ENCODE results near the gene SPAG4.

SPAG4 gene

DNA sequence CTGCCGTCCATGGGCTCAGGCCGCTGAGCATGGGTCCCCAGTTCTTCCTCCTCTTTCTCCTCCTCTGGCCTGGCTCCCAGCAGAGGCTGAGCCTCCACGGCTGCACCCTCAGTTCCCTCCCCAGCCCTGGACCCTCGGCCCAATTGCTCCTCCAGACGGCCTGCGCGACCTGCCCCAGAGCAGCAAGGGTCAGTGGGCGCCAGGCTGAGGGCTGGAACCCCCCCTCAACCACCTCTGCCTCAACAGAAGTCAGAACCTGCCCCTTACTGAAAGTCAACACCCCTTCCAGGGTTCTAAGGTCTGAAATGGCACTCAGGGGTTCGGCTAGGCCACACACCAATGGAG lies 15.9 kb upstream of the SPAG4 start:
- no peak for DNase-seq

DNA sequence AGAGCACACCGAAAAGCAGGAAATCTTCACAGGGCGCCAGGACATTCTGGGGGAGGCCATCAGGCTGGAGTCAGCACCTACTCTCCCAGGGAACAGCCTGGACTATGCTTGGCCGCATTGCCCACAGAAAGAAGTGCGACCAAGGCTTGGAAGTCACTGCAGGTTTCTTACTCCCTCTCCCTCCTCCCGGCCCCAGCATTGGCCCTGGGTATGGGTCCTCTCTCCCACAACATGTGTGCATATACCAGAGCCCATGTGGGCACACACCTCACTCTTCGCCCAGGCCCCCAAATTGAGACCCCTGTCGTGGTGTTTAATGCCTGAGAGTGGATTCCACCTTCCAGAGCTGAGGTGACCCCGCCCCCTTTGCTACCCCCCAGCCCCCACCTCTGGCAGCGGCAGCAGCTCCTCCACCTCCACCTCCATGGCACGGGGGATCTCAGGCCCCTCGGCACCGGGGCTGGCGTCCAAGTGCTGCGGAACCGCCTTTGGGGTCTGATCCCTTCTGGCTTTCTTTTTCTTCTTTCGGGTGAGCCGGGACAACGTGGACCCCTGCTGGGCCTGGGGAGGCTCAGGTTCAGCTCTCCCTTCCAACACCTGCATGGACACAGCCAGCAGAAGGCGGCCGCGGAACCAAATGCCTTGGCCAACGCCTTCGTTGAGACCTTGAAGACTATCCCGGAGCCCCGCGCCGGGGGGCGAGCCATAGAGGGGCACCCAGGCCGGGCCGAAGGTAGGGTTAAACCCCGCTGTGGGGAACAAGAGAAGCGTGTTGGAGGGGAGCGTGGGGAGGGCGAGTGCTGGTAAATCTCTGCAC lies 15.2 kb upstream of the SPAG4 start:
- no peak for DNase-seq

DNA sequence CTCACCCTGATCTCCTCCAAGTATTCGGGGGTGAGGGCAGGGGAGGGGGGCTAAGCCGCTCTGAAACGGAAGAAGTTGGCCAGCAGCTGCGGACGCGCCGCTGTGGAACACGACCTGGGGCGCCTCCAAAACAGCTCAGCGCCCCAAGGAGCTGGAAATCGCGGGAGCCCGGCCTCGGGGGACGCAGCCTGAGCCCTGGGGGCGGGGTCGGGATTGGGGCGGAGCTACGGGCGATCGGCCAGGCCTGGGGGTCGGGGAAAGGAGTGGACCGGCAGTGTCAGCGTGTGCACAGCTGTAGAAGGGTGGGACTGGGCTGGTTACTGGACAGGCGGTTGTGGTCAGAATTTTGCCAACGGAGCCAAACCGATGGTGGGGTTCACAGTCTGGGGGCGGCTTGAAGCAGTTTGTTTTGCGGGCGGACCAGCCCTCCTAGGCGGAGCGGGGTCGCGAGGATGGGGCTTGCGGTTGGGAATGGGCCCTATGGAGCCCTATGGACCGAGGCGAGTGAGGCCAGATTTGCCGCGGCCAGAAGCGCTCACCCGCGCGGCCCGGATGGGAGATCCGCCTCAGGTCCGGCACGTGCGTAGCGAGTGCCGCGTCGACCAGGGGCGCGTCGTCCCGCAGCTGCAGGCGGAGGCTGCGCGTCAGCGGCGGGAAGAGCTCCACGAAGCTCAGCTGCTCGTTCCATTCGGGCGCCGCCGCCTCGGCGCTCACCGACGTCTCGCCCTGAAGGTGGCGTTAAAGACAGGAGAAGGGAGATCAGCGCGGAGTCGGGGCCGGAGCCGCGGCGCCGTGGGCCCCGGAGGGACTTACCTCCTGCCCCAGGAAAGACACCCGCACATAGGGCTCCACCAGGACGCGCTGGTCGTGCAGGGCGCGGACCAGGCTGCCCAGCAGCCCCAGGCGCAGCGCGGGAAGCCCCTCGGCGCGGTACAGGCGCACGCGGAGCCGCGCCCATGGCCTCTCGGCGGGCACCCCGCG lies 14.3 kb upstream of the SPAG4 start:
- peak; percentile 84 for DNase-seq

DNA sequence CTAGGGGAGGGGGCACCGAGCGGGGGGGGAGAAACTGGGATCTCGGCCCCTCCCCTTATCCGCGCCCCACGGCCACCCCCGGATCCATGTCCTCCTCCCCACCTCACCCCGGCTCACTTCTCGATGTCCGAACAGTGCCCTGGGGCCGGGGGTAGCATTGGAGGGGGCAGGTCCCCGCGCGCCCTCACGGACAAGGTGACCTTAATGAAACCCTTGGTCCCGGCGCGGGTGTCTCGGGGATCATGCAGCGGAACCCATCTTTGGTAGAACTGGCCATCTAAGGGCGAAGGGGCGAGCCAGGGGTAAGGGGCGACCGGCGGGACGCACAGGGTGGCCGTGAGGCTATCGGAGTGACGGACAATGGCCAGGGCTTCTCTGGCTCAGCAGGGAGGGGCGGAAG lies 13.6 kb upstream of the SPAG4 start:
- DNase-seq: no peak

DNA sequence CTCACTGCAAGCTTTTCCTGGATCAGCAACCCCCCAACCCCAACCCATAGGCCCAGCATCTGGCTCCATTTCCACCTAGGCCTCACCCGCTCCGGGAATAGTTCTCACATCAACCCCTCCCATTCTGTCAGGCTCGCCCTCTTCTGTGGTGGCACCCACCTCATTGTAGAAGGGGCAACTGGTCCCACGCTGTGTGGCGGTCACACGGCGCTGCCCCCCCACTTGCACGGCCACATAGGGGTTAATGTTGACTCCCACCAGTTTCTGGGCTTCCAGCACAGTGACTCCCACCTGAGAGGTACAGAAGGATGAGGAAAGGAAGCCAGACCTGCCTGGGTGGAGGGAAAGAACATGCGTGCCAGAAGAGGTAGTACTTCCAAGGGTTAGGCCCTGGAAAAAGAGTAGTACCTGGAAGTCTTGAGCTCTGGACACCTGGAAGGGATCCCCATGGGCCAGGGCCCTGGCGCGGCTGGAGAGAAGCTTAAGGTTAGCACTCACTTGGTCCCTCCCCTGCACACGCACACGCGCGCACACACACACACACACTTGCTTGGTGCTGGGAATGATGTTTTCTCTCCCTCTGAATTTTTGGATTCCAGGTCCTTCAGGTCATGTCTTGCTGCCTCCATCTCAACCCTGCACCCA lies 12.7 kb upstream of the SPAG4 start:
- no peak for DNase-seq

DNA sequence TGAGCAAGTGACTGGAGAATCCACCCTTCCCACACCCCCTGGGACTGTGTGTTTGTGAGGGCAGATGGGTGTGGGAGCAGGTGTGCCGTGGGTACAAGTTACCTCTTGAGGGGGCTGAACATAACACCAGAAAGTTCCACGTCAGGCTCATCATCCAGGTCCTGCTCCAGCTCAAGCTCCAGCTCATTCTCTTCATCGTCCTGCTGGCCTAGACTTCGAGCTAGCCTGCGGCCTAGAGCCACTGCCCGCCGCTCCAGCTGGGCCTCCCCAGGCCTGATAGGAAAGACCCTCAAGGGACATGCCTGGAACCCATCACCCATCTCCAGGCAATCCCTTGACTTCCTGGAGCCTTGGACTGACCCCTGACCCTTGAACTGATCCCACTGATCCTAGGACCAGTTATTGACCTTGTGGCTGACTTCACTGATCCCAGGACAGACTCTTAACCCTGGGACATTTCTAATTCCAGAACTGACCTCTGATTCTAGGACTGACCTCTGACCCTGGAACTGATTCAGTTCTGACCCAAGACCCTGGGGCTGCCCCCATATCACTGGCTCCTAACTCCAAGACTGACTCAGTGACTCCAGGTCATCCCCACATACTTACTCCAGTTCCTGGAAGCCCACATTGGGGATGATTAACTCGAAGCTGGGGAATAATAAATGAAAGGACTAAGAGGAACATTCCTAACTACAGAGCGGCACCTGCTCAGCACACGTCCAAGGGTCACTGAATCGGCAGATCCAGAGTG lies 11.8 kb upstream of the SPAG4 start:
- DNase-seq: no peak

DNA sequence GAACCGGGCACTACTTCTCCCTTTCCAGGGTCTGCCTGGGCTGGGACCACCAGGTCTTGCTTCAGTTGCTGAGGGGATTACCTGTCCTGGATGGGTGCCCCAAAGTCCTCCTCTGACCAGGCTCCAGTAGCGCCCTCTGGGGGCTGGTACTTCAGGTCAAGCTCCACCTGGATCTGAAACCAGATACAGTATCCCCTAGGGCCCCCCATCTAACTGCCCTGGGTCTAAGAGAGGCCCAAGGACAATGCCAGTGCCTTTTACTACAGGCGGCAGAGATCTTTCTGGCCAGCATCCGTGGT lies 11.2 kb upstream of the SPAG4 start:
- DNase-seq: peak; percentile 13

DNA sequence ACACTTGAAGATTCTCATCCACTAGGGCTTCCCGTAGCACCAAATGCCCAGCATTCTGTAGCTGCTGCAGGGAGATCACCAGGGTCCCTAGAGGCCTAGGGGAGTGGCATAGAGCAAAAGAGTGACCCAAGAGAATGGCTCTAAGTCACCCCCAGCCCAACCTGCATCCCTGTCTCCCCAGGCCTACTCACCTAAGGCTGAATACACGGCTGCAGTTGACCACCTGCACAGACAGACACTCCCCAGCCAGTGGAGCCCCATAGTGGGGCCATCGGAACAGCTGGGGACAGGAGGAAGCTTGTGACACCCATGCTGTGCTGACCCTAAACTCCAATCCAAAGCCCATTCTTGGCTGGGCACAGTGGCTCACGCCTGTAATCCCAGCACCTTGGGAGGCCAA lies 9.5 kb upstream of the SPAG4 start:
- DNase-seq: no peak

DNA sequence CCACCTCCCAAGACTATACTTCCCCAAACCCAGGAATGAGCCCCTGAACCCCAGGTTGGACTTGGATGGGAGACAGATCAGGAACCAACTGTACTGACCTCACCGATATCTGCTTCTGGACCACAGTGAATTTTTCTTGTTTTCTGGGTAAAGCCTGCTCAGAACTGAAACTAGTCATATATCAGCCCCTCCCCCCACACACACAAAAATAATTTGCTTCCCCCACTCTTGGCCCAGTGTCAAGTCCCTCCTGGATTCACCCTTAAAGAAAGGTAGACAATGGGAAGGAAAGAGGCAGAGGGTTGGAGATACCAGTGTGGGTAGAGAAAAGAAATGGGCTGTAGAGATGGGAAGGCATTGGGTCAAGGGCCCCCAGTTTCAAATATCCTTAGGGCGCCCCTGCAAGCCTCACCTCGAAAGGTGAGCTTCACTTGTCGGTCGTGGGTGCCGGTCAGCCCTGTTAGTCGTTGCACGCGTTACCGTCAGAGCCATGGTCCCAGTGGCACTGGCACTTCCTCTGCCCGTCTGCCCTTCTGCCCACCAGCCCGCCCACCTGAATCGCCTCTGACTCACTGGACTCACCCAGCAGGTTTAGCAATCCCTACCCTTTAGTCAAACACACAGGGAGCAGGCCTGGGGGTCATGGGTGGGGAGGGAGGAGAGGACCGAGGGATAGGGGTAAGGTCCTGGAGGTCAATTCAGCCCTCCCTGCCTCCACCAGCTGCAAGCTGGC lies 8.5 kb upstream of the SPAG4 start:
- no peak for DNase-seq

DNA sequence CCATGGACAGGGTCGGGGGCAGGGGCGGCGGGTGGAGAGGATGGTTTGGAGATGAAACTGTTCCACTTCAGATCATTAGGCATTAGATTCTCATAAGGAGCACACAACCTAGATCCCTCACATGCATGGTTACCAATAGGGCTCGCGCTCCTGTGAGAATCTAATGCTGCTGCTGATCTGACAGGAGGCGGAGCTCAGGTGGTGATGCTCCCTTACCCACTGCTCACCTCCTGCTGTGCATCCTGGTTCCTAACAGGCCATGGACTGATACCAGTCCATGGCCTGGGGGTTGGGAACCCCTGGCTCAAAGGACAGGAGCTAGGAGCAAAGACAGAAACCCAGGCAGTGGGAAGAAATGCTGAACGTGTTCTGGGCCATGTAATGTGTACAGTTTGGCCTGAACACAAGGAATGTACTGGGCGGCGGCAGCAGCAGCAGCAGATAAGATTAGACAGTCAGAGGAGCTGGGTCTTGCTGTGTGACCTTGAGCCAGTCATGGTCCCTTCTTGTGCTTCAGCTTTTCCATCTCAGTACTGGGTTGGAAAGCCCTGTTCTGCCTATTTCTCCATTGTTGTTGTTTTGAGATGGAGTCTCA lies 4.7 kb upstream of the SPAG4 start:
- DNase-seq: no peak

DNA sequence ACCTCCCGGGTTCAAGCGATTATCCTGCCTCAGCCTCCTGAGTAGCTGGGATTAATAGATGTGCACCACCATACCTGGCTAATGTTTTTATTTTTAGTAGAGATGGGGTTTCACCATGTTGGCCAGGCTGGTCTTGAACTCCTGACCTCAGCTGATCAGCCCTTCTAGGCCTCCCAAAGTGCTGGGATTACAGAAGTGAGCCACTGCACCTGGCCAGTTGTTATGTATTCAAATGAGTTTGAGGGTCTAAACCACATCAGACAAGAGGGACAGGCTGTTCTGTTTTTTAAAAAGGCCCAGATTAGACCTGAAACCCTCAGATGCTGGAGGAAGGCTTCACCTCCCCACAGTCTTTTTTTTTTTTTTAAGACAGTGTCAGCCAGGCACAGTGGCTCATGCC lies 4.1 kb upstream of the SPAG4 start:
- DNase-seq: no peak

DNA sequence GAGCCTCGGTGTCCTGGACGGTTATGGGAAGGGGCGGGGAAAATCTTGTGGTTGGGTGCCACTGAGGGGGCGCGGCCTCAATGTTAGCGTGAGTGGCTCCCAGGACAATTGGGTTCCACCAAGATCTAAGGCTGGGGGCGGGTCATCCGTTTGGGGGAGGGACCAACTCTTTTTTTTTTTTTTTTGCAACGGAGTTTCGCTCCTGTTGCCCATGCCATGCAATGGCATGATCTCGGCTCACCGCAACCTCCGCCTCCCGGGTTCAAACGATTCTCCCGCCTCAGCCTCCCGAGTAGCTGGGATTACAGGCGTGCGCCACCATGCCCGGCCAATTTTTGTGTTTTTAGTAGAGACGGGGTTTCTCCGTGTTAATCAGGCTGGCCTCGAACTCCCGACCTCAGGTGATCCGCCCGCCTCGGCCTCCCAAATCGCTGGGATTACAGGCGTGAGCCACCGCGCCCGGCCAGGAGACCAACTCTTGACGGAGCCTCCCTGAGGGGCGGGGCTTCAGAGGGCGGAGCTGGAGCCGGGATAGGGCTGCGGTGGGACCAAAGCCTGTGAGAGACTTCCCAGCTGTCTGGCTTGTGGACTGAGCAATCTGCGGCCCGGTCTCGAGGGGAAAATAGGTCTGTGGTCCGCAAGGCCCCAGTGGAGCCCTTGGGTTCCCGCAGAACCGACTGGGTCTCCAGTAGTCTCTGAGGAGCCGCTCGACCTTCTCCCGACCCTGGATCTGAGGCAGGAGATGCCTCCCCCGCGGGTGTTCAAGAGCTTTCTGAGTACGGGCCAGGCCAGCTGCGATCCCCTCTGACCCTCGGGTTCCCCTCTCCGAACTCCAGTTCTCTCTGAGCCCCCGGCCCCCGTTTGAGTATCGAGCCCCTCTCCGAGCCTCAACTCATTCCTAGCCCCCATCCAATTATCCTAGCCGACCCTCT lies 1.1 kb downstream of the SPAG4 start:
- DNase-seq: peak; percentile 66

DNA sequence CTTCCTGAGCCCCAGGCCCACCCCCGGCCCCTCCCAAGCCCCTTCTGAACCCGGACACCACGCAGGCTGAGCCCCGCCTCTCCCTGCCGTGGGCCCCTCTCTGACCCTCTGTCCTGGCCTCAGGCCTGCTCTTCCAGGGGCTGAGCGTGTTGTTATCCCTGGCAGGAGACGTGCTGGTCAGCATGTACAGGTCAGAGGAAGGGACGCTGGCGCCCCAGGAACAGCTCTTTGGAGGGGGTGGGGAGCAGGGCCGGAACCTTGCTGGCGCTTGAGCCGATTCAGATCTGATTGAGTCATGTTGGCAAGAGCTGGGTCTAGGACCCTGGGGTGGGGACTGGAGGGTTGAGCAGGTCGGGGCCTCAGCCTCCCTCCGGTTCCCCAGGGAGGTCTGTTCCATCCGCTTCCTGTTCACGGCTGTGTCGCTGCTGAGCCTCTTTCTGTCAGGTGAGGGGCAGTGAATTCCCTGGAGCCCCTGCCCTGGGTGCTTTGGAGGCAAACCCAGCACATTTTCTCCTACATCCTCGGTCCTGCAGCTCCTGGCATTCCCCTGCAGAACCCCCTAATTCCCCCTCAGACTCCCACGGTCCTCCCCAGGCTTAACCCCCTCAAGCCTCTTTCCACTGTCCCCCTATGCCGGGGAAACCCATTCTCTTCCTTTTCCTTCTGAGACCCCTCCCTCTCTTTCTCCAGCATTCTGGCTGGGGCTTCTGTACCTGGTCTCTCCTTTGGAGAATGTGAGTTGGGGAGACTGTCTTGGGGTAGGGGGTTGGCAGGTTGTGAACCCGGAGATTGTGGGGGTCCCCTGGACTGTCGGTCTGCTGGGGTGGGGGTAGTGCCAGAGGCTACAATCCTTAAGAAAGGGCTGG lies 2.0 kb downstream of the SPAG4 start:
- peak; percentile 65 for DNase-seq

DNA sequence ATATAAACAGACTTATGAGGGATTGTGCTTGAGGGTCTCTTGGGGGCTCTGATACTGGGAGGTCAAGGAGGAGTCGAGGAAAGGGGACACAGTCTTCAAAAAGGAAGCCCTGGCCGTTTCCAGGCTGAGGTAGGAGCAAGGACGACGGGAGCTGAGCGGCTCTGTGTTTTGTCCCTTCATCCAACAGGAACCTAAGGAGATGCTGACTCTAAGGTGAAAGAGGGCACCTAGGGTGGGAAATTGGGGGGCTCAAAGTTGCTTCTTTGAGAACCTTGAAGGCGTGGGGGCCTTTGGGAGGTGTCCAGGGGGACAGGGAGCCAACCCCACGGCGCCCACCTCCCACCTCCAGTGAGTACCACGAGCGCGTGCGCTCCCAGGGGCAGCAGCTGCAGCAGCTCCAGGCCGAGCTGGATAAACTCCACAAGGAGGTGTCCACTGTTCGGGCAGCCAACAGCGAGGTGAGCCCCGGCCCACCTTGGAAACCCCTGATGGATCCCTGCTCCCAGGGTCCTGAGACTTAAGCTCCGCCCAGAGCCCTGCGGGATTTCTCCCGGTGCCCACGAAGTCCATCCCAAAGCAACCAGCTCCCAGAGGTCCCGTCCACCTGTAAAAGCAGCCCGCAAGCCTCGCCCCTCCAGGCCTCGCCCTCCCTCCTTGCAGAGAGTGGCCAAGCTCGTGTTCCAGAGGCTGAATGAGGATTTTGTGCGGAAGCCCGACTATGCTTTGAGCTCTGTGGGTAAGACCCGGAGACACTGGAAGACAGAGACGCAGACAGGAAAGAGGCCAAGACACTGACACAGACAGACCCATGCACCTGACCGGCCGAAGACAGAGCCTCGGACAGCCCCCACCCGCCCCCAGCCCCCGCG lies 2.9 kb downstream of the SPAG4 start:
- peak; percentile 37 for DNase-seq

DNA sequence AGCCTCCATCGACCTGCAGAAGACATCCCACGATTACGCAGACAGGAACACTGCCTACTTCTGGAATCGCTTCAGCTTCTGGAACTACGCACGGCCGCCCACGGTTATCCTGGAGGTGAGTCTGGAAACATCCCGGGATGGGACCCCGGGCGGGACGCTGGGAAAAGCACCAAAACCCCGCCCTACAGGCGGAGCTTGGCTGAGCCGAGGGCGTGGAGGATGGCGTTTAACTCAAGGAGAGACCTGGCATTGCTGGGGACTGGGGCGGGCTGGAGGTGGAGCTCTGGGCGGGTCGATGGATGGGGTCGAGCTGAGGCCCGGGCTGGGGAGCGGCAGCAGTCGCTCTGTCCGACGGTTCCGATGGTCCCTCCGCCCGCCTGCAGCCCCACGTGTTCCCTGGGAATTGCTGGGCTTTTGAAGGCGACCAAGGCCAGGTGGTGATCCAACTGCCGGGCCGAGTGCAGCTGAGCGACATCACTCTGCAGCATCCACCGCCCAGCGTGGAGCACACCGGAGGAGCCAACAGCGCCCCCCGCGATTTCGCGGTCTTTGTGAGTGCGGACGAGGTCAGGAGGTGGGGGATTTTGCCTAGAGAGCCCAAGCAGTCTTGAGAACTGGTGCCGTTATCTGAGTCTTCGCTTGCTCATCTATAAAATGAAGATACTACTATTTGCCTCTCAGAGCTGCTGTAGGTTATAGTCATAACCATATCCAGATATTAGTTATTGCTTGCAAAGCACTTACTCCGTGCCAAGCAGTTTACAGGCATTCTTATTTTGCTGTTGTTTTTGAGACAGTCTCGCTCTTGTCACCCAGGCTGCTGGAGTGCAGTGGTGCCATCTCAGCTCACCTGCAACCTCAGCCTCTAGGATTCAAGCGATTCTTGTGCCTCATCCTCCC lies 3.8 kb downstream of the SPAG4 start:
- peak; percentile 93 for DNase-seq

DNA sequence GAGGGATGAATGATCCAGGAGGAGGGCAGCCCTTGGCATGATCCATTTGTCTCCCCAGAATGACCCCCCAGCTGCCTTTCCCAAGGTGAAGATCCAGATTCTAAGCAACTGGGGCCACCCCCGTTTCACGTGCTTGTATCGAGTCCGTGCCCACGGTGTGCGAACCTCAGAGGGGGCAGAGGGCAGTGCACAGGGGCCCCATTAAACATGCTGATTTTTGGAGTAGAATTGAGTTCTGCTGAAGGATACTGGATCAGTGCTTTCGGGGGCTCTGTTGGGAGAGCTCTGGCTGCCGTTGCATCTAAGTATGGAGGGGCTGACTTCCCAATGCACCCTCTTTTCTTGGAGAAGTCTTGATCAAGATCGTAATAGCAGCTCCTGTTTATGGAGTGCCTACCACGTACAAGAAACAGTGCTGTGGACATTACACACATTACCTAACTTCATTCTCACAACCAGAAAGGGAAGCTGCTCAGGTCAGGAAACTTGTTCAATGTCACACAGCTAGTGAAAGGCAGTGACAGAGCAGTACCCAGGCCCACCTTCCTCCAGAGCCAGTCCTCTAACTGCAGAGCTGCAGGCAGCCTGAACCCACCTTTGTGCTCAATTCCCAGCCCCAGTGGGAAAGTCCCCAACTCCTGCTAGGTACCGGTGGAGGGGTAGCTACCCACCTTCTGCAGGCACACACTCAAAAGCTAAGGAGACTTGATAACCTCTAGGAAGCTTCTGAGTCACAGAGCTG lies 5.4 kb downstream of the SPAG4 start:
- no peak for DNase-seq

DNA sequence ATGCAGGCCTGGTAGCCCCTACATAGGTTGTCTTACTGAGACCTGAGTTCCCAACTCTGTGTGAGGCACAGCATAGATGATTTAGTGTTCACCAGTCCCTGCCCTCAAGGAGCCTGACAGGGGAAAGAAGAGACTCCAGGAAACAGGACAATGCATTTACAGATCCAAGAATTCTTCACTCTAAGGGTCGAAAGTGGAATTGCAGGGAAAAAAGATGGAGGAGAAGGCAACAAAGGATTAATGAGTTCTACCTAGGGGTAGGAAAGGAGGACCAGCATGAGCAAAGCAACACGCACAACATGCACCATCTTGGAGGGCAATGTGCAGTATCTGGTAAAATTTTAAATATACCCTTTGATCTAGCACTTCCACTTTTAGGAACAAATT lies 5.9 kb downstream of the SPAG4 start:
- DNase-seq: no peak
